Pulmonary artery endothelial cell (primary cell): ENCODE results near the gene NUMA1. TPM values are rescaled to one million over a fixed set of nuclear protein-coding genes. Genes with fewer than 3 reads are reported as not detected.

Experiments
- DNase-seq: peaks from one replicate; pipeline ENCODE4 v3.0.0-alpha.2; 2011; ENCODE audit warnings: low read depth, low spot score
- total RNA-seq: library from RNA; depleted of rRNA; stranded (reverse); fragments of >200 nt; gene quantifications from 2 replicates; pipeline ENCODE4 v1.2.3, GENCODE V29; 2014

NUMA1 gene
- total RNA-seq, 1 donor from 2014 or later = 130 TPM

DNA sequence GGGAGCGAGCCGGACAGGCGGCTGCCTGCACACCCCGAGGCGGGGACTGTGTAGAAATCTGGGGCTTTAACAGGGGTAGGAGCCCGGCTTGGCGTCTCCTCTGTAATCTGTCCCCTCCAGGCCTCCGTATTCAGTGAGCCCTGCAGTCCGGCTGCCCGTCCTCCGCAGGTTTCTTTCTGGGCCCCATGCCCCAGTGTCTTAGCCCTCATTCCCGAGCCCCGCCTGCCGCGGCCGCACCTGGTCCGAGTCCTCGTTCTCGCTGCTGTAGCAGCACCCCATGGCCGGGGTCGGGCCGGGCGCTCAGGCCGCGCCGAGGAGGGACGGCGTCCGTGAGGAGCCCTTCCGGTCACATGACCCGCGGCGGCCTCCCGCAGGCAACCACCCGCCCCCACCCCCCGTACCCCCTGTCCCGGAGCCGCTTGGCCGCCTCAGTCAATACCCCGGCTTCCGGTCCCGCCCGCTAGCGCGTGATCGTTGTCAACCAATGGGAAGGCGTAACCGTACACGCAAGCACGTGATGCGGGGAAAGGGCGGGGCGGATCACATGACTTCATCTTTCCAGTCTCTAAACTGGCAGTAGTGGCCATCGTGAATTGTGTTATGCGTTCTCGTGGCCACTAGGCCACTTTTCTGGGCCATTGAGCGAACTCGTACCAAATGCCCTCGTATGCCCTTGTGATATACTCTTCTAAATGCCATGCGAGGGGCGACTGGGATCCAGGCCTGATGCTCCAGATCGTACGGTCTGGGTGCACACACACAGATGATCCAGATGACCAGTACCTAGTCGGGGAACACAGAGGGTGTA lies 22.8 kb upstream of the NUMA1 start, which contains the start of gene LAMTOR1:
TSS of gene LAMTOR1 (minus strand) at position 352 of the 808 bp plus-strand sequence. CDS start at position 279, 73 bp downstream.
- DNase-seq = peak; percentile 96

DNA sequence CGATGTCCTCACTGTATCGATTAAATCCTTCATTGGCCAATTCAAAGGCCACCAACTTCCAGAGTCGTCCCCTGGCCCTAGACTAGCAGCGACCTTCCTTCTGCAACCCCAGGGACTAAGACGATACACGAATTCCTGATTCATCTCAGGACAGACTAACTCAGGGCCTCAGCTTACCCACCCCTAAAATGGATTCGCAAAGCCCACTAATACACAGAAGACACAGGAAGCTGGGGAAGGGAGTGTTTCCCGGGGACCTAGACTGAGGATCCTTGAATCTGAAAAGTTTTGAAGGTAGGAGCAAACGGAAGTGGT lies 22.2 kb upstream of the NUMA1 start:
- no peak for DNase-seq

DNA sequence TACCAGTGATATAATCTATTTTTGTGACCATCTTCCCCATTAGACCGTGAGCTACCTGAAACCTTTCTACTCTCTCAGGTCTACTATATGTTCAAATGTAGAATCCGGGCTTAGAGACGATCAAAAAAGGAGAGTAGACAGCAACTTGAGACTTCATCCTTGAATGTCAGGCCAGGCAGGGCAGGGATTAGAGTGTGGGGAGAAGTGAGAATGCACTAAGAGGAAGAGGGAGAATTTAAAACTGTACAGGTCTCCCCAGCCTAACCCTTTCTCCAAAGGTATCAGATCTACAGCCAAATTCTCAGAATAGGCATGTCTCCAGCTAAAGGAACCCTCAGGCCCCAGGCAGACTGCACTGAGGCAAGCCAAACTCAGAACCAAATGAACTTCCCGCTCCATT lies 21.8 kb upstream of the NUMA1 start:
- no peak for DNase-seq

DNA sequence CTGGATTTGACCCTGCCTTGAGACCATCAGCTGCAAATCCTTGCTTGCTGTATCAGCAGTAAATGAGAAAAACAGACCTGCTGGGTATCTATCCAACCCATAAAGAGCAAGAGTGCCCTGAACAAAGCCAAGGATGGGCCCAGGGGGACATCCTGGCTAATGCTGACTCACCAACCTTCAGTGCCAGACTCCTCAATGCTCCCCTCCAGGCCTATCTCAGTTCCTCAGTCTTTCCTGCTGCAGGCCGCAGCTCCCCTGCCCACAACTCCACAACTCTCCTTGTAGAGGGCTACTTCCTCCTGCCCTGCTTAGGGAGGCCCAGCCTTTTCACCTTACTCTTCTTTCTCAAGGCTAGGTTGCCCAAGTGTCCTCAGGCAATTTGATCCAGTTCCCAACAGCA lies 20.1 kb upstream of the NUMA1 start:
- DNase-seq = no peak

GRCh38 chr11:72100009-72100408 lies 19.7 kb upstream of the NUMA1 start:
- DNase-seq = no peak

GRCh38 chr11:72098741-72099140 lies 18.4 kb upstream of the NUMA1 start:
- no peak for DNase-seq

GRCh38 chr11:72091292-72091691 lies 10.9 kb upstream of the NUMA1 start:
- DNase-seq = no peak

- no peak for DNase-seq
These were observed 7.9 kb upstream of the NUMA1 start for GRCh38 chr11:72088076-72088808.

DNA sequence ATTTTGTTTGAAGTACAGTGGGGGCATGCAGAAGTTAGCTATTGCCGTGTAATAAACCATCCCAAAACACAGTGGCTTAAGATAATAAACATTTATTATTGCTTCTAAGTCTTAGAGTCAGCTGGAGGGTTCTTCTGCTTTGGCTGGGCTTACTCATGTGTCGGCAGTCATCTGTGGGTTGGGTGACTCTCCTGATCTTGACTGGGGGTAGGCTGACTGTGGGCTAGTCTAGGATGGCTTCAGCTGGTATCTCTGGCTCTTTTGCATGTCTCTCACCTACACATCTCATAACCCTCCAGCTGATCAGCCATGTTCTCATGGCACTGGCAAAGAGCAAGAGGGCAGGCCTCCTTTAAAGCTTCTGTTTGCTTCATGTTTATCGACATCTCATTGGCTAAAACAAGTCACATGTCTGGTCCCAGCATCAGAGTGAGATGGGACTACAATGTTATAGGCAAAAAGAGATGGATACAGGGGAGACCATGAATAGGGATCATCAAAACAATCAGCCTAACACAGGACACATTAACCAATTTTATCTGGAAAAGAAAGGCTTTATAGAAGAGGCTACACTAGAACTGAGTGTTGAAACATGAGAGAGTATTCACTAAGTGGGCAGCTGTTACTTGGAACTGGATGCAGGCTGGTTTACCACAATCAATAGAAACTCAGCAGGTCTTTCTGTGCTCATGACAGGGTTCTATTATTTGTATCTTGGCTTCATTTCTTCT lies 5.4 kb upstream of the NUMA1 start:
- no peak for DNase-seq

DNA sequence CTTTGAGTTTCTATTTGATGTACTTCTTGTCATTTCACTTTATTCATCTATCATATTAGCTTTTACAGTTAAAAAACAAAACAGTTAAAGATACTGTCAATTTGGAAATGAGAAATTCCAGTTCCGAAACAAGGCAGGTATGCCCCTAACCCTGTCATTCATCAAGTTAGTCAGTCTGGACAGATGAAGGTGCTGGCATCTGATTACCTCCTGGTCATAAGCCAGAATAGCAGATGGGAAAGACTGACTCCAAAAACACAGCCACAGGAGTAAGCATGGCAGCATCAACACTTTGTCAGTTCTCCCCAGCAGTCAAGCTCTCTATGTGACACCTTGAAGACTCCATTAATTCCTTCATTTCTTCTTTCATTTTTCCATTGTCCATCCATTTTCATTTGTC lies 4.6 kb upstream of the NUMA1 start:
- DNase-seq = no peak

DNA sequence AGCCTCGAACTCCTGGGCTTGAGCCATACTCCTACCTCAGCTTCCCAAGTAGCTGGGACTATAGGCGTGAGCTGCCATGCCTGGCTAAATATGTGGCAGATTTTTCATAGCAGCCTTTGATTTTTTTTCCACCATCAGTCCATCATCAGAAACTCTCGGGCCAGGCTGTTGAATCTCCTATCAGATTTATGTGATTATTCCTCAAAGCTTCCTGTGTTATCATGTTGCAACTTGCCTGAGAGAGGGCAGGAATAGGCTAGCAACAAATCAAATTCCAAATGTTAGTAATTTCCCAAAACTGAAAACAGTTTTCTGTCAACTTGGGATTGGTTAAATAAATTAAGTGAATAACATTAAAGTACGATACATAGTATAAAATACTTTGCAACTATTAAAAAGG lies 3.7 kb upstream of the NUMA1 start:
- DNase-seq = no peak

- no peak for DNase-seq
These were observed 3.1 kb upstream of the NUMA1 start for GRCh38 chr11:72083414-72083813.

- no peak for DNase-seq
These were observed 1.6 kb upstream of the NUMA1 start for GRCh38 chr11:72081821-72082453.

GRCh38 chr11:72081184-72081644 lies 872 bp upstream of the NUMA1 start:
- no peak for DNase-seq

- no peak for DNase-seq
These were observed 470 bp downstream of the NUMA1 start for GRCh38 chr11:72079819-72080325.

DNA sequence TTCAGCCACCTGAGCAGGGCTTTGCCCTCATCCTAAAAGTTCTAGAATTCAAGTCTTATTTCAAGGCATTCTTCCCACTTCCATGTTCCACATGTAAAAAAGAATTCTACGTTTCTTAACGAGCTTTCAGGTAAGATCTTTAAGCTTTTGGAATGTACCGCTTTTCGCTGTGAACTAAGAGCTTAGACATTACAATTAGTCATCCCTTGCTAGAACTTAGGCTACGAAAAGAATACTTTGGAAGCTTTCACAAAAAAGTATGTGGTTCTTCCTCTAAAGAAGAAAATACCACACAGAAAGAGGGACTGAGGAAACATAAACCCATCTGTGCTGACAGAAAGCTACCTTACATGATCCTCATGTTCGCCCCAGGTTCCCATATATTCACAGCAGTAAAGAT lies 1.9 kb downstream of the NUMA1 start:
- DNase-seq = no peak

- DNase-seq = no peak
These were observed 4.6 kb downstream of the NUMA1 start for GRCh38 chr11:72075756-72076155.

DNA sequence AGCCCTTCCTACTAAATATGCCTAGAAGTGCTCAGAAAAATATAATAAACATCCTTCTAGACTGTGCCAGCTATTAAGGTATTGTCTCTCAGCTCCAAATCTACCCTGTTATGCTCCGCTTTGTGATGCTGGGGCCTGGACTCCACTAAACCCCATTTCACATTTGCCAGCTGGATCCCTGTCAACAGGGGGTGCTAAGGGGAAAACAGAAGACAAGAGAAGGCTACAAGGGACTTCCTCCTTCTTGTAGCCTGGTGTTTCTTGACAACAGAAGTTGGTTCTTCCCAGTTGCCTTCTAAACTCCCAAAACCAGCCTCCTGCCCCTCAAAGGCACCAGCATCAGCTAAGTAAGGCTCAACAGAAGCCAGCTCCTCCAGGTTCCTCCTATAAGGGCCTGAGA lies 5.2 kb downstream of the NUMA1 start:
- no peak for DNase-seq

DNA sequence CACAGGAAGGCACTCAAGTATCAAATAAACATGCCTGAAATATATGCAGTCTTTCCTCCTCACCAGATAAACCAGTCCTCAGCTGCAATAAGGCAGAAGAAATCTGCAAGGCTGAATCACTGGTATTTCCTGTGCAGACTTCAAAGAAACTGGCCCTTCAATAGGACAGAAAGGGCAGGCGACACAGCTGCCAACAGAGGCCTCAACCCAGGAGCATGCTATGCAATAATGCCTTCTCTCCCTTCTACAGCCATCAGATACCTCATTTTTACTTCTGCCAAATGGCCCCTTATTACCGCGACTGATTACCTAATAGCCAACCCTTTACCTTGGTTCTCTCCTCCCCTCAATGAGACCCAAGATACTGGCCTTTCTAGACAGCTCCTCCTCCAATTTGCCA lies 8.0 kb downstream of the NUMA1 start:
- peak; percentile 60 for DNase-seq

GRCh38 chr11:72070491-72070890 lies 9.9 kb downstream of the NUMA1 start:
- no peak for DNase-seq

DNA sequence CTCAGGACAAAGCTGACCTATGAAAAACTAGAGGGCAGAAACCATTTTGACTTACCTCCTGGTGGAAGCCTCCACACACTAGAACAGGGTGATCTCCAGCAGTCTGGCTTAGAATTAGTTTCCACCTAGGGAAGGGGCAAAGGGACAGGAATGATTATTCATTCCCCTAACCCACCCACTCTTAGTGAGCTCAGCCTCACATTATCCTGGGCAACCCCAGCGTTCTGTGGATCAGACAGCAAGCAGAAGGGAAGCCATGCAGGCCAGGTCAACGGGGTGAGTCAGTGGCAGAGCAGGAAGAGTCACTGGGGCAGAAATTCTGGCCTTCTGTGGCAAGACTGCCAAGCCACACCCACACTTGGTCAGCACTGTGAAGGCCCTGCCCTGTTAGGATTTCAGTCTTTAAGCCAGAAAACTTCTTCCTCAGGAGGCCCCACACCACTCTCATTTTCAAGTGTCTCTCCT lies 10.5 kb downstream of the NUMA1 start:
- DNase-seq = peak; percentile 44
